HepG2 (cell line): ENCODE measurements around the gene RTN4. TPM values are rescaled to one million over a fixed set of nuclear protein-coding genes. Genes with fewer than 3 reads are reported as not detected.

Experiments used
- ATAC-seq: fragments of 200-7000 bp; cut with Tn5 transposase; 3 replicates; pipeline ENCODE4 v1.9.1; 2020; ENCODE audit warnings: mild to moderate bottlenecking, moderate library complexity
- BruUV-seq: library from RNA; stranded (reverse); fragments of 400-500 nt; replicated peaks from 2 replicates; lab custom pipeline; 2021; lab: Mats Ljungman, UMichigan
- CTCF ChIA-PET: fragments of 300-600 bp; formaldehyde crosslinking; extraction: SDS; loops from one replicate; lab custom pipeline; 2021; ENCODE audit warnings: low total read pairs, inconsistent platforms, low intra/inter-chr PET ratio; lab: Yijun Ruan, JAX
- POLR2A ChIA-PET: fragments of 350-600 bp; sonication (Branson Sonifier 250); formaldehyde crosslinking; loops from one replicate; lab custom pipeline; 2020; ENCODE audit warnings: antibody characterized with exemption, inconsistent platforms; lab: Yijun Ruan, JAX
- DNase-seq: peaks from one replicate; pipeline ENCODE4 v3.0.0-alpha.2; 2015; ENCODE audit warnings: low spot score
- FAIRE-seq: peaks from 3 replicates; lab custom pipeline; 2011; peaks lifted over from hg19 to GRCh38; lab: Jason Lieb, UNC
- H2AFZ ChIP-seq: one replicate; pipeline ENCODE4 v1.6.1; 2011; ENCODE audit warnings: low read length, inconsistent platforms
- H3K27ac ChIP-seq: fragments of 300-600 bp; 3 replicates; pipeline ENCODE4 v1.8.0; 2011; ENCODE audit warnings: mixed run types, mild to moderate bottlenecking, mixed read lengths, low read length, inconsistent platforms; ENCODE audit not compliant: insufficient read depth; ENCODE audit errors: extremely low read length
- H3K27me3 ChIP-seq, 2 experiments: fragments of 200-600 bp in 1 of 2; 2 replicates in 1 of 2; 3 replicates in 1 of 2; pipeline versions ENCODE4 v1.6.0 to v1.8.0; 2011; ENCODE audit warnings: low read length in 2 of 2, mild to moderate bottlenecking in 2 of 2, moderate library complexity in 2 of 2, inconsistent platforms in 1 of 2; ENCODE audit not compliant: insufficient read depth in 2 of 2, control insufficient read depth in 1 of 2
- H3K36me3 ChIP-seq, 2 experiments: fragments of 200-600 bp in 1 of 2; replicated peaks in 1 of 2; 2 replicates in 1 of 2; 3 replicates in 1 of 2; pipeline versions ENCODE4 v1.5.1 to v1.8.0; 2011; ENCODE audit warnings: low read length in 2 of 2, inconsistent platforms in 1 of 2; ENCODE audit not compliant: insufficient read depth in 2 of 2, control insufficient read depth in 1 of 2
- H3K4me1 ChIP-seq: 2 replicates; pipeline ENCODE4 v1.5.1; 2012; ENCODE audit warnings: low read length, inconsistent platforms; ENCODE audit not compliant: insufficient read depth
- H3K4me2 ChIP-seq: 2 replicates; pipeline ENCODE4 v1.6.0; 2011; ENCODE audit warnings: low read depth, low read length, inconsistent platforms
- H3K4me3 ChIP-seq, 3 experiments: fragments of 200-600 bp in 1 of 3; sonication (generic), shearing (Covaris generic) in 1 of 3; replicated peaks in 1 of 3; 2 replicates each; pipeline ENCODE4 v1.5.1; 2011 to 2016; ENCODE audit warnings: low read length in 3 of 3, inconsistent platforms in 2 of 3, low read depth in 2 of 3, mild to moderate bottlenecking in 2 of 3, control low read depth in 1 of 3, mixed read lengths in 1 of 3; ENCODE audit not compliant: insufficient read depth in 1 of 3
- H3K79me2 ChIP-seq: one replicate; pipeline ENCODE4 v1.6.1; 2011; ENCODE audit warnings: low read length, inconsistent platforms; ENCODE audit not compliant: insufficient read depth
- H3K9ac ChIP-seq: 2 replicates; pipeline ENCODE4 v1.6.0; 2011; ENCODE audit warnings: mild to moderate bottlenecking, low read depth, low read length, inconsistent platforms; ENCODE audit not compliant: insufficient read depth
- H3K9me3 ChIP-seq: 2 replicates; pipeline ENCODE4 v1.5.1; 2012; ENCODE audit warnings: mild to moderate bottlenecking, low read length
- H4K20me1 ChIP-seq: 2 replicates; pipeline ENCODE4 v1.6.0; 2011; ENCODE audit warnings: inconsistent platforms, mild to moderate bottlenecking, low read length, moderate library complexity; ENCODE audit not compliant: insufficient read depth
- CEBPG ChIP-seq: IDR thresholded peaks from 2 replicates; pipeline ENCODE4 v1.6.1; 2016
- HDAC2 ChIP-seq: sonication (generic); formaldehyde crosslinking; IDR thresholded peaks from 2 replicates; pipeline ENCODE4 v1.4.0; 2020; ENCODE audit warnings: missing genetic modification reagents
- ISL2 ChIP-seq: sonication (generic); formaldehyde crosslinking; IDR thresholded peaks from 2 replicates; pipeline ENCODE4 v1.5.0; 2020; ENCODE audit warnings: missing genetic modification reagents
- MED8 ChIP-seq: sonication (generic); formaldehyde crosslinking; IDR thresholded peaks from 2 replicates; pipeline ENCODE4 v1.8.1; 2023; ENCODE audit warnings: mild to moderate bottlenecking, missing genetic modification reagents; ENCODE audit not compliant: insufficient replicate concordance
- NRL ChIP-seq: sonication (generic); formaldehyde crosslinking; IDR thresholded peaks from 2 replicates; pipeline ENCODE4 v1.5.0; 2020; ENCODE audit warnings: missing genetic modification reagents, mild to moderate bottlenecking, moderate library complexity, borderline replicate concordance
- POLR2A ChIP-seq, 2 experiments: IDR thresholded peaks; 2 replicates each; pipeline ENCODE4 v1.6.1; 2011; ENCODE audit warnings: low read depth in 2 of 2, low read length in 2 of 2, mild to moderate bottlenecking in 1 of 2, moderate library complexity in 1 of 2; ENCODE audit not compliant: insufficient read depth in 1 of 2
- SALL2 ChIP-seq: sonication (generic); formaldehyde crosslinking; IDR thresholded peaks from 2 replicates; pipeline ENCODE4 v1.8.1; 2023; ENCODE audit warnings: mild to moderate bottlenecking, missing genetic modification reagents, inconsistent platforms
- TP53 ChIP-seq: sonication (generic); formaldehyde crosslinking; conservative IDR thresholded peaks from 2 replicates; pipeline ENCODE4 v1.4.0; 2020; ENCODE audit warnings: missing genetic modification reagents
- ZFY ChIP-seq: sonication (generic); formaldehyde crosslinking; IDR thresholded peaks from 2 replicates; pipeline ENCODE4 v1.4.0; 2020; ENCODE audit warnings: missing genetic modification reagents
- ZNF777 ChIP-seq: sonication (generic); formaldehyde crosslinking; IDR thresholded peaks from 2 replicates; pipeline ENCODE4 v1.4.0; 2020; ENCODE audit warnings: missing genetic modification reagents
- ZNF839 ChIP-seq: sonication (generic); formaldehyde crosslinking; IDR thresholded peaks from 2 replicates; pipeline ENCODE4 v1.4.0; 2020; ENCODE audit warnings: missing genetic modification reagents, mild to moderate bottlenecking, borderline replicate concordance
- WGBS: methylation state at CpG from one replicate; pipeline ENCODE4 v1.1.6; 2017; ENCODE audit warnings: low lambda C conversion rate; 5-methylcytosine and 5-hydroxymethylcytosine counted together
- in situ Hi-C: cut with HindIII; loops from 2 replicates; pipeline ENCODE4 v1.10.0; 2017; ENCODE audit warnings: low pct_unique_long_range_greater_than_20kb; ENCODE audit not compliant: extremely low pct_ligation_motif_present
- intact Hi-C: fragments of 100-400 bp; cut with micrococcal nuclease; formaldehyde crosslinking; loops from one replicate; pipeline ENCODE4 v1.10.0; 2022; ENCODE audit not compliant: unreplicated experiment
- polyA plus RNA-seq, 8 experiments: library from polyadenylated mRNA; depleted of rRNA in 3 of 8; stranded (reverse) in 7 of 8; unstranded in 1 of 8; fragments of >200 nt; fragmentation: Illumina TruSeq in 4 of 8; extraction: Trizol in 4 of 8; gene quantifications; 2 replicates each; pipeline versions ENCODE4 v1.2.1 to v1.2.3, GENCODE V29; 2011 to 2016; ENCODE audit warnings: low read depth in 4 of 8, missing spikeins in 1 of 8, mixed read lengths in 1 of 8; ENCODE audit not compliant: insufficient read depth in 1 of 8
- total RNA-seq, 5 experiments: library from RNA; depleted of rRNA; stranded (reverse); fragments of >200 nt; fragmentation: Illumina TruSeq; extraction: Trizol; gene quantifications; 2 replicates each; pipeline ENCODE4 v1.2.3, GENCODE V29; 2016; ENCODE audit warnings: low read depth in 1 of 5
- TF ChIP-seq, protein P1 (sequence below): sonication (generic); formaldehyde crosslinking; IDR thresholded peaks from 2 replicates; pipeline ENCODE4 v1.8.0; 2022; ENCODE audit warnings: mild to moderate bottlenecking, missing genetic modification reagents, moderate library complexity
- TF ChIP-seq, protein P2 (sequence below): sonication (generic); formaldehyde crosslinking; IDR thresholded peaks from 2 replicates; pipeline ENCODE4 v1.8.0; 2022; ENCODE audit warnings: mild to moderate bottlenecking, missing genetic modification reagents; ENCODE audit not compliant: insufficient replicate concordance
- TF ChIP-seq, protein P3 (sequence below), 2 experiments: sonication (generic) in 1 of 2; formaldehyde crosslinking in 1 of 2; IDR thresholded peaks; 2 replicates each; pipeline versions ENCODE4 v1.4.0 to v1.6.1; 2018 to 2020; ENCODE audit warnings: missing genetic modification reagents in 2 of 2, borderline replicate concordance in 1 of 2, low read depth in 1 of 2, mild to moderate bottlenecking in 1 of 2, missing biosample characterization in 1 of 2

RTN4 gene
- total and polyA plus RNA-seq, 2 of the 13 experiments (the other 11 are each of a cell fraction or from before 2014, with no cell fraction given), result 98.4 to 133 TPM

- H3K27ac ChIP-seq, result no peak overlapping the region
- H3K4me2 ChIP-seq, result no peak overlapping the region
- CTCF ChIA-PET, result no interaction called here
- H4K20me1 ChIP-seq, result no peaks in the 10 kb centered on the region
- intact Hi-C loops, result no loop called here
- TF ChIP-seq POLR2A (IDR thresholded peaks at IDR 0.05; ENCODE audit: insufficient read depth in 1 of 2, low read depth in 2 of 2, low read length in 2 of 2) (peak in 1 of 2 experiments; percentile 16; a peak in 1 of 4 replicates), TP53 (CRISPR knock-in tag) (no peak), ZFY (CRISPR knock-in tag) (no peak), ZNF839 (no peak), NRL (CRISPR knock-in tag) (no peak)
- TF ChIP-seq, protein P1, sequence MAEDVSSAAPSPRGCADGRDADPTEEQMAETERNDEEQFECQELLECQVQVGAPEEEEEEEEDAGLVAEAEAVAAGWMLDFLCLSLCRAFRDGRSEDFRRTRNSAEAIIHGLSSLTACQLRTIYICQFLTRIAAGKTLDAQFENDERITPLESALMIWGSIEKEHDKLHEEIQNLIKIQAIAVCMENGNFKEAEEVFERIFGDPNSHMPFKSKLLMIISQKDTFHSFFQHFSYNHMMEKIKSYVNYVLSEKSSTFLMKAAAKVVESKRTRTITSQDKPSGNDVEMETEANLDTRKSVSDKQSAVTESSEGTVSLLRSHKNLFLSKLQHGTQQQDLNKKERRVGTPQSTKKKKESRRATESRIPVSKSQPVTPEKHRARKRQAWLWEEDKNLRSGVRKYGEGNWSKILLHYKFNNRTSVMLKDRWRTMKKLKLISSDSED (CRISPR knock-in tag), result no peak
- H3K9me3 ChIP-seq, result no peaks in the 10 kb centered on the region
- H3K27me3 ChIP-seq, result no peaks in the 10 kb centered on the region
- POLR2A ChIA-PET, result no interaction called here
- H3K36me3 ChIP-seq, result peaks cover 3 to 34% of the 10 kb centered on the region in 2 experiments; a peak in 3 of 5 replicates
- no peaks in the 10 kb centered on the region for H3K79me2 ChIP-seq
- 91% methylated on average over 18 of the region's 18 CpGs for WGBS
- no peak for DNase-seq
- in situ Hi-C loops, result no loop called here
- FAIRE-seq, result no peak
- peak; percentile 8 for ATAC-seq
- no TSS peak for BruUV-seq
- no peak overlapping the region for H3K4me3 ChIP-seq
- 0 out of 2 replicates have a peak, but pooled peaks cover 5% of the 10 kb centered on the region for H3K4me1 ChIP-seq
- no peak overlapping the region for H2AFZ ChIP-seq
- H3K9ac ChIP-seq, result no peak overlapping the region
These were observed 82.4 kb downstream of the RTN4 start for GRCh38 chr2:54967759-54968365.

DNA sequence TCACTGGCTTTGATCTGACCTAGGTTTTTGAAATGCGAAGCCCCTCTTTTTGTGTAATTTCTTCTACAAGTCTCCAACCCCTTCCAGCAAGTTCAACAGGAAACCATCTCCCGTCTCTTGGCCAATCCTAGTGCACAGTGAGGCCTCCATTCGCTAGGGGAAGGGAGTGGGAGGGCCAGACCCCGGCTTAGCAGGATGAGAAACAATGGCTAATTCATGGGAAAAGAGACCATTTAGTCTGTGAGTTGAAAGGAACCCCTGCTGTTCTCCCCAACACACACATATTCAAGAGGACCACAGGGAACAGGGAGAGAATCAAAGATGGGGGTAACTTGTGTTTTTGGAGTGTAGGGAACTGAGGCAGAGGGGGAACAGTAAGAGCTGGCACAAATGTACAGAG is 83.0 kb downstream of the RTN4 start:
- 91% methylated on average over 4 of the region's 4 CpGs for WGBS
- H3K4me1 ChIP-seq, result 0 out of 2 replicates have a peak, but pooled peaks cover 5% of the 10 kb centered on the region
- no peak overlapping the region for H3K4me2 ChIP-seq
- BruUV-seq, result no TSS peak
- intact Hi-C loops, result no loop called here
- H3K36me3 ChIP-seq, result peaks cover 3 to 32% of the 10 kb centered on the region in 2 experiments; a peak in 3 of 5 replicates
- no peak for FAIRE-seq
- no peak overlapping the region for H3K9ac ChIP-seq
- H3K4me3 ChIP-seq, result no peak overlapping the region
- no peak overlapping the region for H3K27ac ChIP-seq
- H4K20me1 ChIP-seq, result no peaks in the 10 kb centered on the region
- ATAC-seq, result no peak
- H3K27me3 ChIP-seq, result no peaks in the 10 kb centered on the region
- no peak for DNase-seq
- no peaks in the 10 kb centered on the region for H3K79me2 ChIP-seq
- H3K9me3 ChIP-seq, result no peaks in the 10 kb centered on the region
- POLR2A ChIA-PET, result no interaction called here
- H2AFZ ChIP-seq, result no peak overlapping the region
- in situ Hi-C loops, result no loop called here
- CTCF ChIA-PET, result no interaction called here
- TF ChIP-seq, protein P2, sequence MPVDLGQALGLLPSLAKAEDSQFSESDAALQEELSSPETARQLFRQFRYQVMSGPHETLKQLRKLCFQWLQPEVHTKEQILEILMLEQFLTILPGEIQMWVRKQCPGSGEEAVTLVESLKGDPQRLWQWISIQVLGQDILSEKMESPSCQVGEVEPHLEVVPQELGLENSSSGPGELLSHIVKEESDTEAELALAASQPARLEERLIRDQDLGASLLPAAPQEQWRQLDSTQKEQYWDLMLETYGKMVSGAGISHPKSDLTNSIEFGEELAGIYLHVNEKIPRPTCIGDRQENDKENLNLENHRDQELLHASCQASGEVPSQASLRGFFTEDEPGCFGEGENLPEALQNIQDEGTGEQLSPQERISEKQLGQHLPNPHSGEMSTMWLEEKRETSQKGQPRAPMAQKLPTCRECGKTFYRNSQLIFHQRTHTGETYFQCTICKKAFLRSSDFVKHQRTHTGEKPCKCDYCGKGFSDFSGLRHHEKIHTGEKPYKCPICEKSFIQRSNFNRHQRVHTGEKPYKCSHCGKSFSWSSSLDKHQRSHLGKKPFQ, result no peak
- TF ChIP-seq SALL2 (CRISPR knock-in tag), result no peak
- TF ChIP-seq MED8, result no peak
- TF ChIP-seq, protein P3, sequence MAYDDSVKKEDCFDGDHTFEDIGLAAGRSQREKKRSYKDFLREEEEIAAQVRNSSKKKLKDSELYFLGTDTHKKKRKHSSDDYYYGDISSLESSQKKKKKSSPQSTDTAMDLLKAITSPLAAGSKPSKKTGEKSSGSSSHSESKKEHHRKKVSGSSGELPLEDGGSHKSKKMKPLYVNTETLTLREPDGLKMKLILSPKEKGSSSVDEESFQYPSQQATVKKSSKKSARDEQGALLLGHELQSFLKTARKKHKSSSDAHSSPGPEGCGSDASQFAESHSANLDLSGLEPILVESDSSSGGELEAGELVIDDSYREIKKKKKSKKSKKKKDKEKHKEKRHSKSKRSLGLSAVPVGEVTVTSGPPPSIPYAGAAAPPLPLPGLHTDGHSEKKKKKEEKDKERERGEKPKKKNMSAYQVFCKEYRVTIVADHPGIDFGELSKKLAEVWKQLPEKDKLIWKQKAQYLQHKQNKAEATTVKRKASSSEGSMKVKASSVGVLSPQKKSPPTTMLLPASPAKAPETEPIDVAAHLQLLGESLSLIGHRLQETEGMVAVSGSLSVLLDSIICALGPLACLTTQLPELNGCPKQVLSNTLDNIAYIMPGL (CRISPR knock-in tag; IDR thresholded peaks at IDR 0.05; ENCODE audit: borderline replicate concordance in 1 of 2, low read depth in 1 of 2), result no peak
- no peak for TF ChIP-seq HDAC2 (CRISPR knock-in tag)
- TF ChIP-seq CEBPG (CRISPR knock-in tag), result no peak
- TF ChIP-seq ZNF777 (CRISPR knock-in tag), result no peak
- TF ChIP-seq ISL2 (CRISPR knock-in tag), result no peak
